HEK293 (cell line): ENCODE data around the gene GPC2.

ENCODE experiments used
- CTCF ChIA-PET: fragments of 350-600 bp; formaldehyde crosslinking; extraction: SDS; loops from one replicate; lab custom pipeline; 2021; ENCODE audit warnings: antibody characterized with exemption; lab: Yijun Ruan, JAX
- POLR2A ChIA-PET: fragments of 300-600 bp; formaldehyde crosslinking; extraction: SDS; loops from one replicate; lab custom pipeline; 2020; ENCODE audit warnings: antibody characterized with exemption, inconsistent platforms; lab: Yijun Ruan, JAX
- H3K27ac ChIP-seq: fragments of 200-500 bp; sonication (Bioruptor generic); 2 replicates; pipeline ENCODE4 v1.5.1; 2014; ENCODE audit warnings: low read depth, low read length, control low read depth, inconsistent platforms; ENCODE audit errors: extremely low read depth
- H3K36me3 ChIP-seq, 2 experiments: fragments of 200-500 bp in 1 of 2; sonication (Bioruptor generic) in 1 of 2; 1 replicate in 1 of 2; 2 replicates in 1 of 2; pipeline ENCODE4 v1.5.1; 2014 to 2017; ENCODE audit warnings: inconsistent platforms in 2 of 2, low read length in 2 of 2; ENCODE audit not compliant: control insufficient read depth in 2 of 2, insufficient read depth in 1 of 2
- H3K4me1 ChIP-seq: fragments of 200-500 bp; sonication (Bioruptor generic); 2 replicates; pipeline ENCODE4 v1.5.1; 2014; ENCODE audit warnings: mild to moderate bottlenecking, low read length, inconsistent platforms; ENCODE audit not compliant: control insufficient read depth, insufficient read depth
- H3K4me3 ChIP-seq: 2 replicates; pipeline ENCODE4 v1.5.1; 2011; ENCODE audit warnings: low read depth, mild to moderate bottlenecking, control low read depth, low read length, moderate library complexity
- H3K9me3 ChIP-seq: fragments of 200-500 bp; sonication (Bioruptor generic); 2 replicates; pipeline ENCODE4 v1.5.1; 2014; ENCODE audit warnings: low read depth, low read length, inconsistent platforms; ENCODE audit not compliant: control insufficient read depth, insufficient read depth
- EGR2 ChIP-seq: fragments of 450-650 bp; formaldehyde crosslinking; IDR thresholded peaks from 2 replicates; pipeline ENCODE4 v1.5.1; 2016; ENCODE audit warnings: low read depth, missing biosample characterization, missing genetic modification characterization
- ELK4 ChIP-seq: IDR thresholded peaks from 2 replicates; pipeline ENCODE4 v1.6.1; 2011; ENCODE audit warnings: mild to moderate bottlenecking, low read depth, low read length, borderline replicate concordance
- HIC1 ChIP-seq: fragments of 450-650 bp; formaldehyde crosslinking; IDR thresholded peaks from 2 replicates; pipeline ENCODE4 v1.5.1; 2016; ENCODE audit warnings: missing biosample characterization, missing genetic modification characterization
- PRDM2 ChIP-seq: fragments of 450-650 bp; formaldehyde crosslinking; IDR thresholded peaks from 2 replicates; pipeline ENCODE4 v1.5.1; 2016; ENCODE audit warnings: missing biosample characterization, missing genetic modification characterization, borderline replicate concordance
- PRDM6 ChIP-seq: fragments of 450-650 bp; formaldehyde crosslinking; IDR thresholded peaks from 2 replicates; pipeline ENCODE4 v1.5.1; 2017; ENCODE audit warnings: missing biosample characterization, missing genetic modification characterization
- ZBTB21 ChIP-seq: fragments of 450-650 bp; formaldehyde crosslinking; IDR thresholded peaks from 2 replicates; pipeline ENCODE4 v1.5.1; 2017; ENCODE audit warnings: missing biosample characterization, missing genetic modification characterization
- ZFHX2 ChIP-seq: fragments of 450-650 bp; formaldehyde crosslinking; conservative IDR thresholded peaks from 2 replicates; pipeline ENCODE4 v1.5.1; 2016; ENCODE audit warnings: missing biosample characterization, missing genetic modification characterization
- ZNF223 ChIP-seq: fragments of 450-650 bp; formaldehyde crosslinking; IDR thresholded peaks from 2 replicates; pipeline ENCODE4 v1.5.1; 2016; ENCODE audit warnings: missing biosample characterization, missing genetic modification characterization
- ZNF239 ChIP-seq: fragments of 450-650 bp; formaldehyde crosslinking; IDR thresholded peaks from 2 replicates; pipeline ENCODE4 v1.5.1; 2016; ENCODE audit warnings: missing biosample characterization, missing genetic modification characterization
- ZNF362 ChIP-seq: fragments of 450-650 bp; formaldehyde crosslinking; IDR thresholded peaks from 2 replicates; pipeline ENCODE4 v1.5.1; 2016; ENCODE audit warnings: missing biosample characterization, missing genetic modification characterization
- ZNF366 ChIP-seq: fragments of 450-650 bp; formaldehyde crosslinking; conservative IDR thresholded peaks from 2 replicates; pipeline ENCODE4 v1.5.1; 2016; ENCODE audit warnings: missing biosample characterization, missing genetic modification characterization
- ZNF549 ChIP-seq: fragments of 450-650 bp; IDR thresholded peaks from 2 replicates; pipeline ENCODE4 v1.5.1; 2018; ENCODE audit warnings: missing biosample characterization, missing genetic modification characterization, mild to moderate bottlenecking, inconsistent platforms, moderate library complexity
- ZNF585B ChIP-seq: fragments of 450-650 bp; formaldehyde crosslinking; IDR thresholded peaks from 2 replicates; pipeline ENCODE4 v1.5.1; 2016; ENCODE audit warnings: missing biosample characterization, missing genetic modification characterization
- ZNF830 ChIP-seq: fragments of 450-650 bp; IDR thresholded peaks from 2 replicates; pipeline ENCODE4 v1.5.0; 2018; ENCODE audit warnings: missing biosample characterization, missing genetic modification characterization, low read depth, mild to moderate bottlenecking, moderate library complexity
- TF ChIP-seq, protein P1 (sequence below): fragments of 450-650 bp; formaldehyde crosslinking; IDR thresholded peaks from 2 replicates; pipeline ENCODE4 v1.5.1; 2016; ENCODE audit warnings: missing biosample characterization, missing genetic modification characterization, borderline replicate concordance
- TF ChIP-seq, protein P2 (sequence below): fragments of 450-650 bp; formaldehyde crosslinking; IDR thresholded peaks from 2 replicates; pipeline ENCODE4 v1.5.1; 2017; ENCODE audit warnings: missing biosample characterization, missing genetic modification characterization

The GPC2 gene

GRCh38 chr7:100173806-100174495 lies 3.2 kb downstream of the GPC2 start:
- ChIA-PET POLR2A (no interaction called here), CTCF (interaction anchor here (0.6 kb wide), 1 partner anchor 996 kb away, joined by 4 read pairs; no protein-coding TSS in a partner anchor)
- TF ChIP-seq ZNF239 (tag by site-specific recombination) (no peak), ZNF549 (tag by site-specific recombination) (no peak), ZNF223 (tag by site-specific recombination) (no peak), HIC1 (tag by site-specific recombination) (no peak), ZNF362 (tag by site-specific recombination) (no peak), PRDM6 (tag by site-specific recombination) (no peak), ZNF585B (tag by site-specific recombination) (no peak), ZBTB21 (tag by site-specific recombination) (no peak), ZFHX2 (tag by site-specific recombination) (0 out of 2 replicates have a peak, but pooled peaks have one; percentile 17), ZNF830 (tag by site-specific recombination) (no peak), ELK4 (no peak), EGR2 (tag by site-specific recombination) (peak; percentile 37; the same call in 1 of the 2 replicates), PRDM2 (tag by site-specific recombination) (no peak), ZNF366 (tag by site-specific recombination) (0 out of 2 replicates have a peak, but pooled peaks have one; percentile 4)
- TF ChIP-seq, protein P1, sequence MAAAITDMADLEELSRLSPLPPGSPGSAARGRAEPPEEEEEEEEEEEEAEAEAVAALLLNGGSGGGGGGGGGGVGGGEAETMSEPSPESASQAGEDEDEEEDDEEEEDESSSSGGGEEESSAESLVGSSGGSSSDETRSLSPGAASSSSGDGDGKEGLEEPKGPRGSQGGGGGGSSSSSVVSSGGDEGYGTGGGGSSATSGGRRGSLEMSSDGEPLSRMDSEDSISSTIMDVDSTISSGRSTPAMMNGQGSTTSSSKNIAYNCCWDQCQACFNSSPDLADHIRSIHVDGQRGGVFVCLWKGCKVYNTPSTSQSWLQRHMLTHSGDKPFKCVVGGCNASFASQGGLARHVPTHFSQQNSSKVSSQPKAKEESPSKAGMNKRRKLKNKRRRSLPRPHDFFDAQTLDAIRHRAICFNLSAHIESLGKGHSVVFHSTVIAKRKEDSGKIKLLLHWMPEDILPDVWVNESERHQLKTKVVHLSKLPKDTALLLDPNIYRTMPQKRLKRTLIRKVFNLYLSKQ (tag by site-specific recombination), result no peak
- TF ChIP-seq, protein P2, sequence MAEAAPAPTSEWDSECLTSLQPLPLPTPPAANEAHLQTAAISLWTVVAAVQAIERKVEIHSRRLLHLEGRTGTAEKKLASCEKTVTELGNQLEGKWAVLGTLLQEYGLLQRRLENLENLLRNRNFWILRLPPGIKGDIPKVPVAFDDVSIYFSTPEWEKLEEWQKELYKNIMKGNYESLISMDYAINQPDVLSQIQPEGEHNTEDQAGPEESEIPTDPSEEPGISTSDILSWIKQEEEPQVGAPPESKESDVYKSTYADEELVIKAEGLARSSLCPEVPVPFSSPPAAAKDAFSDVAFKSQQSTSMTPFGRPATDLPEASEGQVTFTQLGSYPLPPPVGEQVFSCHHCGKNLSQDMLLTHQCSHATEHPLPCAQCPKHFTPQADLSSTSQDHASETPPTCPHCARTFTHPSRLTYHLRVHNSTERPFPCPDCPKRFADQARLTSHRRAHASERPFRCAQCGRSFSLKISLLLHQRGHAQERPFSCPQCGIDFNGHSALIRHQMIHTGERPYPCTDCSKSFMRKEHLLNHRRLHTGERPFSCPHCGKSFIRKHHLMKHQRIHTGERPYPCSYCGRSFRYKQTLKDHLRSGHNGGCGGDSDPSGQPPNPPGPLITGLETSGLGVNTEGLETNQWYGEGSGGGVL, result 0 out of 2 replicates have a peak, but pooled peaks have one; percentile 17
- H3K4me3 ChIP-seq, result no peak overlapping the region
- no peaks in the 10 kb centered on the region for H3K4me1 ChIP-seq
- H3K36me3 ChIP-seq, result no peaks in the 10 kb centered on the region
- no peak overlapping the region for H3K27ac ChIP-seq
- no peaks in the 10 kb centered on the region for H3K9me3 ChIP-seq
